ENCODE results near the gene CISH.

Gene CISH

GRCh38 chr3:50612234-50612882 lies 784 bp upstream of the CISH start:
- DNase-seq = no peak

DNA sequence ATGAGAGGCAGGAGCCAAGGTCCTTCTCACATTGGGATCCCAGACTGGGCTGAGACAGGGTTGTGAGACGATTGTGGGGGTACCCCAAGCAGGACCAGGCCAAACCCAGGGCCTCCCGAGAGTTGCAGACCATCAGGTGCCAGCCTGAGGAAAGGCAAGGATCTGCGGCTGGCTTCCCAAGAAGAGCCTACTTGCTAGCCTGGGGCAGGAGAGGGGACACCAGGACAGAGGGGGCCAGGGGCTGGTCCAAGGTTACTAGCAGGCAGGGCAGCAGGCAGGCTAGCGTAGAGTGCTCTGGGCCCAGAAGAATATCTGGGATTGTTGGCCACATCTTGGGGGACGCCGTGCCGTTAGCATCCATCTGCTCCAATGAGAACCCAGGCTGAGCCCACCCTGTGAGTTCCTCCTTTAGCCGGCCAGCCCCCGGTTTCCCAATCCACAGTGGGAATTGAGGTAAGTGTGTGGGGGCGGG lies 546 bp downstream of the CISH start:
- no peak for DNase-seq

- no peak for DNase-seq
Observed at GRCh38 chr3:50610181-50610971, 1.2 kb downstream of the CISH start.

DNA sequence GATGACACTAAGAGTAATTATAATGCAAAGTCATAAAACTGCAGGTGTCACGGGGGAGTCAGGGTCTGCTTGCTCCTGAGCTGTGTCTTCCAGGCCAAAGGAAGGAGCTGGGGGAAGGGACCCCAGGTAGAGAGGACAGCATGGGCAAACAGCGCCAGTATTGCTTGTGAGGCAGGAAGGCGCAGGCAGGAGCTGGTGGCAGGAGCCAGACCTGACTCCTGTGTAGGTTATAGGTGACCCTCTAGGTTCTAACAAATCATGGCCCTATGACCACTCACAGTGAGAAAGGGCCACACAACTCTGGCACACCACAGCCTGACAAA lies 1.9 kb downstream of the CISH start:
- no peak for DNase-seq

DNA sequence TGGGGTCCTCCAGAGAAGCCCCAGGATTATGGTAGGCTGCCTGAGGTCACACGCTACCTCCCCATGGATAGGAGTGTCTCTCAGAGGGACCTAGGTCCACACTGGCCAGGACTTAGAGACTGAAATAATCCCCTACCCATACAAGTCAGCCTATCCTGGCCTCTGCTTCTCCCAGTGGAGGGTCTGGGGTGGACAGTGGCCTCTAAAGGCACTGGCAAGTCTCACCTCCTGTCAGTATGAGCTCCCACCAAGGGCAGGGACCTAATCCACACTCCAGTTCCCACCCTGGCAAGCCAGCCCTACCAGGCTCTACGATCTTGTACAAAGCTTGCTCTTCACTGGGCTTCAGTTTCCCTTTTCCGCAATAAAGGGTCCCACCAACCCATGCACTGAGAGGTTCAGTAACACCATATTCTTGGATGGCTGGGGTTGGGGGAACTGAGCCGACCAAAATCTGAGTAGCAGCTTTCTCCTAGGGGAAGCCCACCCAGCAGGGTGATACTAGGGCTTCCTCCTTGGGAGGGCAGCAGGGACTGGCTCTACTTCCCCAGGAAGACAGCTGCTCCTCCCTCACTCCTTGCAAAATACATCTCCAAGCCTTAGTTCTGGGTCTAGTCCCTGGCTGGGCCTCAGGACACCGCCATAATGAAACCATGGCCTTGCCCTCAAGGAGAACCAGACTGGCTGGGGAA lies 2.4 kb downstream of the CISH start:
- no peak for DNase-seq

DNA sequence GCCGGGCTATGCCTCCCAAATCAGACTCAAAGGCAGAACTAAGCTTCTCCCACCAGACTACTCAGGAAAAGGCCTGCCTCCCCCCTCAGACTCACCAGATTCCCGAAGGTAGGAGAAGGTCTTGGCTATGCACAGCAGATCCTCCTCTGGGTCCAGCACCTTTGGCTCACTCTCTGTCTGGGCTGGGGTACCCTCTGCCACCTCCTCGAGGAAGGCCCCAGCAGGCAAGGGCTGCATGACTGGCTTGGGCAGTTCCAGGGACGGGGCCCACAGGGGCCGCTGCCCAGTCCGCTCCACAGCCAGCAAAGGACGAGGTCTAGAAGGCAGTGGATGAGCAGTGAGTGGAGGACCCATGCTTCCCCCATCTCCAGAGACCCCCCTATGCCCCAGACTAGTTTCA lies 3.3 kb downstream of the CISH start:
- no peak for DNase-seq

GRCh38 chr3:50607271-50608091 lies 4.1 kb downstream of the CISH start:
- no peak for DNase-seq

DNA sequence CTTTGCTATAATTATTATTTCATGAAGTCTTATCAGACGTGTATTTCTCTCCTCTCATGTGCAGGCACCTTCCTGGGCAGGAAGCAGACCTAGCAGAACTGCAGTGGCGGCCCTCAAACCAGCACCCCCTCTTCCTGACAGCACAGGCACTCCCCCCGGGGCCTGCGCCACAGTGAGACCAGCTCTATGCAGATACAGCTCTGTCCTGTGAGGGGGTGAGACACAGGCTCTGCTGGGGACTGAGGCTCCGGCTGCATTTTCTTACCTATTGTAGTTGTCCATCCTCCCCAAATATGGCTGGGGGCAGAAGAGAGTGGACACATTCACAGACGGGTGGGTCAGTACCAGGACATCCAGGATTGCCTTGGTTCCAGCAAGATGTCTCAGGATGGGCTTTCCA lies 5.0 kb downstream of the CISH start:
- no peak for DNase-seq

DNA sequence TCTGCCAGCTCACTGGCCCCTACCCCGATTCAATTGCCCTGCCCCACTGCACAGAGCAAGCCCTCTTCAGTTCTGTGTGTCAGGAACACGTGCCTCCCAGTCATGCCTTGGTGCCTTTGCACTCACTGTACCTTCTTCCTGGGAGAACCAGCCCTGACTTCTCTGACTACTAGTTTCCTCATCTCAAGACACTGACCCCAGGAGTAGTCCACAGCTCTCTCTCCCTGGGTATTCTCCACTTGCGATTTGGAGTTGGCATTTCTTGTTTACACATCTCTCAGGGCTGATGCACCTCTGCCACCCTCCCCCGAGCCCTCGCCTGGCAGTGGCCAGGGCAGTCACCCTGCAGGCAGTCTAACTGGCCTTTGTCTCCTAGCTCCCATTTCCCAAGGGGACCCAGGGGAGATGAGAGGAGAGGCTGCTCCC lies 5.7 kb downstream of the CISH start:
- DNase-seq = no peak

- DNase-seq = no peak
Observed at GRCh38 chr3:50604628-50605588, 6.7 kb downstream of the CISH start.

- no peak for DNase-seq
Observed at GRCh38 chr3:50604110-50604621, 7.4 kb downstream of the CISH start.

DNA sequence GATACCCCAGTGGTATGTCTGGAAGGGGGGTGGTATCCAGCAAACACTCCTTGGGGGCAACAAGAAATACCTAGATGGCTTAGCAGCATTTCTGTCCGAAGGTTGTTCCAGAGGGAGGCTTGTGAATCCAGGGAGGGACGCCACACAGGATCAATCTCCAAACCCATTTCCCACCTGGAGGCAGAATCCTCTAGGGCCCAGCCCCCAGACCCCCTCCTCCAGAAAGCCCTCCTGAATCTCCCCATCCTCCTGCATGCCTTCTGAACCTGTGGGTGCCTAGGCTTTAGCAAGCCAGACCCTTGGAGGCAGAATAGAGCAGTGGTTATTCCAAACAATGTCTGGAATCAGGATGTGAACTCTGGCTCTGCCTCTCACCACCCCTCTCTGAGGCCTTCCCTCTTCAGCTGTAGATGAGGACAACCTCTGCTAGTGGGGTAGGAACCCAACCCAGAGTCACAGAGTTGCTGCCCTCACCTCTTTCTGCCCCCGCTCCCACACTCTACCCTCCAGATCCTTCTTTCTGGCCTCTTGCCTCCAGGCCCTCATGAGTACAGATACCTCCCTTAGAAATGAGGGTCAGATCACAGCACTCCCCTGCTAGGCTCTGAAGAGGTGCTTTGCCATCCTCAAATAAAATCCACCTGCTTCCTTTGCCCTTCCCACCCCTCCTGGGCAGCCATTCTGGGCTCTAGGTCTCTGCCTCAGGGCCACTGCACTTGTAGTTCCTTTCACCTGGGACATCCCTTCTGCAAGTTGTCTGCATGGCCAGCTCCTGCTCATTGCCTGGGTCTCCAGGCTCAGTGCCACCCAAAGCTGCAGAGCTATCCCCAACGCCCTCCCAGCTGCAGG lies 8.1 kb downstream of the CISH start:
- DNase-seq = no peak

DNA sequence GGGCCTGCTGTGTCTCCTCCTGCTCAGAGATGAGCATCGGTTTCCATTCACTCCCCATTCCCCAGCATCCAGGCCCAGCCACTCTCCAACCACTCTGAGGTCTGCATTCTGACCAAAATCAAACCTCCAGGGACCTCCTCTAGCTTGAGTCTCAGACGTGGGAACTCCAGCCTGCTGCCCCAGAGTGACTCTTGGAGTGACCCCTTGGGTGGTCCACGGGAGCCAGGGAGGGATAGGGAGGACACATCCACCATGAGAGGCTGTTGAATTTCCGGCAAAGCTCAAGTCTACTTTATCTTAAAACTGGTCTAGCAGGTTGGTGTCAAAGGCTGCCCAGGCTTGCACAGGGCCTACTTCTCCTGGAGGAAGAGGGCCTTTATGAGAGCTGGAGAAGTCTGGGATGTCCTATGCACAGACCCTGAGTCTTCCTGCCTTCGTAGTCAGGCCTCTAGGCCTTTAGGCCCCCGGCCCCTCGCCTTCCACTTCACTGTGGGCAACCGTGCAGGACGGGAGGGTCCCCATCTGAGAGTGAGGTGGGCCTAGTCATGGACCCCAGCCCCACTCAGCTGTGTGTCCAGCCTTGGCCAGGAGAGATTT lies 8.9 kb downstream of the CISH start:
- no peak for DNase-seq

DNA sequence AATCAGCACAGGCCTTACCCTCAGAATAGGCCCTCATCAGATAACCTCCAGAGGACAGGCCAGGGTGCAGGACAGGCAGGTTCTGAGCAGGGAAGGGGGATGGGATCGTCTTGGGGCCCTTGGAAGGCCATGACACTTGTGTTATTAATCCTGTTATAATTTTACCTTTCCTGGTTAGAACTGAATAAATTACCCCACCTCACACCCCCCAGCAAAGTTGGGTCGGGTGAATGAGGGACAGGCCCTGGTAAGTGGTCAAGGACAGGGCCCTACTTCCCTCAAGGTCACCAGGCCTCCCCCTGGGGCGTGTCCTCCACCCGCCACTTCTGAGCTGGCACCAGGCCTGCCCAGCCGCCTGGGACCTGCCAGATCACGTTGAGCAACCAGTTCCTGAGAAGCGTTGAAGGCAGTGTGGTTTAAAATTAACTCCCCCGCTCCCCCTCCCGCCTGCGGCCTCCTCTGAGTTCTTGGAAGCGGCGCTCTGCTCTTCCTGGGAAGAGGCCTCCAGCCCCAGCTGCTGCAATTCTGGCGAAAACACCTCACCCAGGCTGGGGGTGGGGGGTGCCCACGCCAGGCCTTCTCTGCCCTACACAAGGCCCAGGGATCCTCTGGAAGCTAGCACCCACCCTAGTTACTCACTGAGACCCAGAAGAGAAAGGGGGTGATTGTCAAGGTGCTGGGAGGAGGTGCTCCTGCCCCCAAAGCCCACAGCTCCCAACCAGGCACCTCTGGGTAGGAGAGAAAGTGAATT lies 10.6 kb downstream of the CISH start:
- peak; percentile 82 for DNase-seq

GRCh38 chr3:50600141-50600753 lies 11.3 kb downstream of the CISH start:
- no peak for DNase-seq

DNA sequence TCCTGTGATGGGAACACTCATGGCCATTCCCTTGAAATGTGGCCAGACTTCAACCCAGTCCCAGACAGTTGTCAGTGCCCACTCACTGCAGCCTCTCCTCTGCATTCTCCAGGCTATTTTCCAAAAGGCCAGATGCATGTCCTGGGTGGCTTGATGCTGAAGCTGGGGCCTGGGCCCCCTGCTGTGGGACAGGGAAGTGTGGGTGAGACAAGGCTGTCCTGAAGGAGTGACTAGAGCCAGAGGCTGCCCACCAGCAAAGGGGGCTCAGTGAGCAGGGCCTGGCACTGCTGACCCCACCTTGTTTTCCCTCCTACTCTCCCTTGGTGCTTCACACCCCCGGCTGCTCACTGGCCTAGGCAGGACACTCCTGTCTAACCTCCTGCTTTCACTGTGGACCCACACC lies 11.9 kb downstream of the CISH start:
- no peak for DNase-seq

DNA sequence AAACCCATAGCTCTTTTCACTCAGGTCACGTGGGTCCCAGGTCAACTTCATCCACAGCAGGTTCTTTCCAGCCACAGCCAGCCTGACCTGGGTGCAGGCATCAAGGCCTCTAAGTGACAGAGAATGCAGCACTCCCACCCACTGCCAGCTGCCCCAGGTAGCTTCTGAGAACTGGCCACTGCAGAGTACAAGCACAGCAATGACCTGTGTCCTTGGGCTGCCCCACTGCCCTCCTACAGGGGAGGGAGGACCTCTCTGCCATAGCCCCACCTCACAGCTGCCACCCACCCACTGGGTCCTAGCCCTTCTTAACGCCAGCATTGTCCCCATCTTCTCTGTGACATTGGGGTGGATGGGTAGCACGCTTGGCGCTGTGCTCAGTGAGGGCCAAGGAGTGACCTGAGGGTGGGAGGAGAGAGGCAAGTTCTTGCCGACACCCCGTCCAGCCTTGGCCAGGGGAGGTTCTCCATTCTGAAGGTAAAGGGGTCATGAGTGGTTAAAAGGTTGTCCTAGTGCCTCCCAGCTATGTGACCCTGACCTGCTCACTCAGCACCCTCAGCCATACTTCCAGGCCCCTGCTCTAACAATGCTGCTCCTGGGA lies 12.4 kb downstream of the CISH start:
- DNase-seq = no peak

GRCh38 chr3:50594253-50594785 lies 17.3 kb downstream of the CISH start:
- no peak for DNase-seq

Measured in NCI-H1105 (cell line).